GM10266 (cell line): Measurements from ENCODE around the gene FREM1.

ENCODE experiments used
- DNase-seq: peaks from one replicate; pipeline ENCODE4 v3.0.0; 2012; ENCODE audit errors: extremely low spot score
- TF ChIP-seq, protein P1 (sequence below): IDR thresholded peaks from 2 replicates; pipeline ENCODE4 v1.5.1; 2012; ENCODE audit warnings: mild to moderate bottlenecking, low read depth; ENCODE audit not compliant: control insufficient read depth, insufficient read depth; ENCODE audit errors: missing control alignments

FREM1 gene

DNA sequence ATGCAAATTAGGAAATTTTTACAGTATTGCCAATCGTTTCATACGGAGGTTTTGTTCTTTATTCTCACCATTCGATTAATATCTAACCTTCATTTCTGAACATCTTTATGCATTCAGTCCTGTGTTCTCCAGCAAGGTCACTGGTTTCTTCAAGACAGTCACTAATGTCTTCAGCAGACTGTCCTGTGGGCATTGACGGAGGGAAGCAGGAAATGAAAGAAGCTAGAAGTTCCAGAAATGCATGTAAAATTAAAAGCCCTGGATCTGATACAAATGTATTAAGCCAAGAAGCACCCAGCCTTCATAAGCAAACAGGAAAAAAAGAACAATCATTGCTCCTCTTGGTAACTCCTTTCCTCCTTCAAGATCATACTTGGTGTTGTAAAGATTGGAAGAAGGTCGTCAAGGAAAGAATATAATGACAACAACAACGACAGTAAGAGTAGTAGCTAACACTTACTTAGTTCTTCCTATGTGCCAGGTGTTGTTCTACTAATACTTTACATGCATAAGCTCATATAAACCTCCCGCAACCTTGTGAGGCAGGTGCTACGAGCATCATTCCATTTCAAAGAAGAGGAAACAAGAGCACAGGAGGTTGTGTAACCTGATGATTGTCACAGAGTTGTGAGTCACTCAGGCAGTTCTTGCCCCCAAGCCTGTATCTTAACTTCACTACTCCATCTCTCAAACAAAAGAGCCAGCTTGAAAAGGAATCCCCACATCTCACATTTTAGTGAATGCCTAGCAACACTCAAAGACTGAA, 127.8 kb downstream of the FREM1 start:
- TF ChIP-seq, protein P1, sequence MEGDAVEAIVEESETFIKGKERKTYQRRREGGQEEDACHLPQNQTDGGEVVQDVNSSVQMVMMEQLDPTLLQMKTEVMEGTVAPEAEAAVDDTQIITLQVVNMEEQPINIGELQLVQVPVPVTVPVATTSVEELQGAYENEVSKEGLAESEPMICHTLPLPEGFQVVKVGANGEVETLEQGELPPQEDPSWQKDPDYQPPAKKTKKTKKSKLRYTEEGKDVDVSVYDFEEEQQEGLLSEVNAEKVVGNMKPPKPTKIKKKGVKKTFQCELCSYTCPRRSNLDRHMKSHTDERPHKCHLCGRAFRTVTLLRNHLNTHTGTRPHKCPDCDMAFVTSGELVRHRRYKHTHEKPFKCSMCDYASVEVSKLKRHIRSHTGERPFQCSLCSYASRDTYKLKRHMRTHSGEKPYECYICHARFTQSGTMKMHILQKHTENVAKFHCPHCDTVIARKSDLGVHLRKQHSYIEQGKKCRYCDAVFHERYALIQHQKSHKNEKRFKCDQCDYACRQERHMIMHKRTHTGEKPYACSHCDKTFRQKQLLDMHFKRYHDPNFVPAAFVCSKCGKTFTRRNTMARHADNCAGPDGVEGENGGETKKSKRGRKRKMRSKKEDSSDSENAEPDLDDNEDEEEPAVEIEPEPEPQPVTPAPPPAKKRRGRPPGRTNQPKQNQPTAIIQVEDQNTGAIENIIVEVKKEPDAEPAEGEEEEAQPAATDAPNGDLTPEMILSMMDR: no peak
- no peak for DNase-seq

DNA sequence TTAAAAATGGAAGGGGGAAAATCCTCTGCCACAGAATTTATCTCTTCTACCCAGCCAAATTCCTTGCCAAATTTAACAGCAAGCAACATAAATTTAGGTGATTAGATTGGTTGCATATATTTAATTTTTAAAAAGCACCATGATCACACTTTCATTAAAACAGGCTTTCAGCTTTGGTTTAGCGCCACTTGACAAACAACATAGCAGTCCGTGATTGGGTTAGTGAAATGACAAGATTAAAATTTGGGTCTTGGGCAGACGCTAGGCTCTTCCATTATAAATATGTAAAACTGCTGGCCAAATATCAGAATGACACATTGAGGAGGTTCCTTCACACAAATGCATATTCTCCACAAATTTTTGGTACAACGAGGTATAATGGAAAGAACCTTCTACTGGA, 129.5 kb downstream of the FREM1 start:
- DNase-seq: no peak
- TF ChIP-seq, protein P1: no peak

DNA sequence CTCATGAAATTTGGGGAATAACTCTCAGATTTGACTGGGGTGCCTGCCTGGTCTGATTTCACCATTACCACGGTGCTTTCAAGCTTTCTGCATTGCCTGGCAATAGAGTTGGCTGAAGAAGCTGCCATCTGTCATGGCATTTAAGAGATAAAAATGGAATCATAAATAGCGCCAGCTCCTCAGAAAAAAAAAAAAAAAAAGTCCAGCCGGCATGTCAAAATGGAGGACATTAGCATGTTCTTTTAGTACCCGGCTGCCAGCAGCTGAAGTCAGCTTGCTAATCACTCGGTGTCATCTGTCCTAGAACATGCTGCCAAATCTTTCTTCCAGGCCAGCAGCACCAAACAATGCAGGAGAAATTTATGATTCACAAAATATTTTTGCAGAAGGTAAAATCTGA, 130.0 kb downstream of the FREM1 start:
- DNase-seq: no peak
- TF ChIP-seq, protein P1: no peak

DNA sequence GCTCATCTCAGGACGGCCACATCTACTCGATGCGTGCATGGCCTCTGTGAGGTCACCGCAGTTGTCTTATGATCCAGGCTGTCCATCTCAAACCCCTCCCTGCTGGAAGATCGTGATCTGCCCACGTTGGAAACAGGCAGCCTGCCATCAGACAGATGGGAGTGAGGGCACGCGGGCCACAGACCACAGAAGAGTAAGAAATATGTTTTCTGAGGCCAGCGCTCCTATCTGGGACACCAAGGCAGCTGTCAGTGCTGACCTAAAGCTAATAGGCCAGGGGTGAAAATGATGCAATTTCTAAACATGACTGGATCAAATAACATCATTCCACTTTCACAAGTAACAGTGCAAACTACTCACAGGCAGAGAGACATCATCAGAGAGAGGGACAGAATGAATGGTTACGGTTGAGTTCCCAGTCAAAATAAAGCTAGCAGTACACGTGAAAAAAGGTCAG, 130.6 kb downstream of the FREM1 start:
- DNase-seq: no peak
- TF ChIP-seq, protein P1: no peak

DNA sequence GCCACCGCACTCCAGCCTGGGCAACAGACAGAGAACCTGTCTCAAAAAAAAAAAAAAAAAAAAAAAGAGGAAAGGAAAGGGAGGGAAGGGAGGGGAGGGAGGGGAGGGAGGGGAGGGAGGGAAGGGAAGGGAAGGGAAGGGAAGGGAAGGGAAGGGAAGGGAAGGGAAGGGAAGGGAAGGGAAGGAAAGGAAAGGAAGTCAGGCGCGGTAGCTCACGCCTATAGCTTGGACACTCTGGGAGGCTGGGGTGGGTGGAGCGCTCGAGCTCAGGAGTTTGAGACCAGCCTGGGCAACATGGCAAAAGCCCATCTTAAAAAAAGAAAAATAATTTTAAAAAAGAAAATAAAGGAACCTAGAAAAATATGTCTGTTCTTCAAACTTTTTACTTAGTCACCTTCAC, 131.7 kb downstream of the FREM1 start:
- DNase-seq: no peak
- TF ChIP-seq, protein P1: no peak

DNA sequence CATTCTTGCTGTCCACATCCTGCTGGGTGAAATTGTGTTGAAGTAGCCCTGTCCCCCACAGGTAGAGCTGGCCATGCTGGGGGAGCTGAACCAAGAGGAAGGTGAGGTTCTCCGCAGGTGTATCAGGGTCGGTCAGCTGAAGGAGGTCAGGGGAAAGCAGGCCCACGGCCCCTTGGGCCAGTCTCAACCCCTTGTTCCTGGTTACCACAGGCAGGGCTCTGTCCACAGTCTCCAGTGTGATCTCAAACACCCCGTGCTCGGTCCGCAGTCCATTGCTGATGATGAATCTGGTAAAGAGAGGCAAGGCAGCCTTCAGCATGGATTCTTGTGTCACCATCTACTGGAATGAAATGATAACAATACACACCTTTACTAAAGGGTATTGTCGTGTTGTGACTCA, 134.3 kb downstream of the FREM1 start:
- TF ChIP-seq, protein P1: no peak
- no peak for DNase-seq

DNA sequence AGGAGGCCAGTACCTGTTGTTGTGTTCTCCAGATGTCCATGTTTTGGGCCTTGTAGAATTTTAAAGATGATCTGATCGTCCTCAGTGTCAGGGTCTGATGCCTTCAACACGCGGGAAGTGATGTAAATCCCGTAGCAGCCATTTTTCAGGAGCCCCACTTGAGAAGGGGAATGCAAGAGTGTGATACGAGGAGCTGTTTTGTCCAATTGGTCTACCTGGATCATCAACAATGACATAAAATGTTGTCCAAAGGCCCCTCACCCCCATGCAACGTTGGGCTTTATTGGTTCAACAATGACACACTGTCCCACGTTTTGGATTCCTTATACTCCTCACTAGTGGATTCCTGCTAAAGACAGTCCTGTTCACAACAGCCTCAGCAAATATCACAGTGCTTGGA, 139.6 kb downstream of the FREM1 start:
- TF ChIP-seq, protein P1: no peak
- no peak for DNase-seq
